Right forelimb (tissue), 1 donor: ENCODE measurements around the gene SEC16A.

ENCODE experiments used
- DNase-seq: peaks from one replicate; pipeline ENCODE4 v3.0.0-alpha.2; 2018

The SEC16A gene

DNA sequence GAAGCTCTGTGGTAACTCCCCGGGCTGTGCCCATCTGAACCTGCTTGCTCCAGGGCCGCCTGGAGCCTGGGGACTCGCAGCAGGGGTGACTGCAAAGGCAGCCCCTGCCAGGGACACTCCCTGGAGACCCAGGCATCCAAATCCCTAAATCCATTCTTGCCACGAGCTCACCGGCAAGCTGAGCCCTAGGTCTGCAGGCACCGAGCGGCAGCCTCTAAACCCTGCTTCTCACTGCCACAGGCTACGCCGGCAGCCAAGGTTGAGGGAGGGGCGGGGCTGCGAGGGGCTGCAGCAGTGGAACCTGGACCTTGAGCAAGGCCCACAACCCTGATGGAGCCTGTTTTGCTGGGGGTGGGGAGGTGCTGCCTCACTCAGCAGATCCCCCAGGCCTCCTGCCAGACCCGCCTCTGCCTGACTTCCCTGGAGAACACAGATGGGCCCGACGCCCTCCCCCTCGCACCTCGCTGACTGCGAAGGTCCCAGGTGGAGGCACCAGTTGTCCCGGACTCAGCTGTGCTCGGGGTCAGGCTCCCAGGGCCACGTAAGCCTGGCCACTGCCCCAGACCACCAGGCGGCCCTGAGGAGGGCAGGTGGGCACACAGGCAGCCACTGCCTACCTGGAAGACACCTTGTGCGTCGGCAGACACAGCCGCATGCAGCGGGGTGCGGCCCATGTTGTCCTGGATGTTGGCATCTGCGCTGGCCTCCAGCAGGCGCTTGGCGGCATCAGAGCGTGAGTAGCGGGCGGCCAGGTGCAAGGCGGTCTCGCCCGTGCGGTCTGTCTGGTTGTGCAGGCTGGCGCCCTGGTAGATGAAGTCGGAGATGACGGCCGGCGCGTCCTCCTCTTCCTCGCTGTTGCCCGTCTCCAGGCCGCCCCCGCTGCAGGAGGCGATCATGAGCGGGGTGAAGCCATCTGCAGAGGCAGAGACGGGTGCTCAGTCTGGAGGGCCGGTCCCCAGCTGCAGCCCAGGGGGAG lies 17.4 kb upstream of the SEC16A start:
- no peak for DNase-seq

DNA sequence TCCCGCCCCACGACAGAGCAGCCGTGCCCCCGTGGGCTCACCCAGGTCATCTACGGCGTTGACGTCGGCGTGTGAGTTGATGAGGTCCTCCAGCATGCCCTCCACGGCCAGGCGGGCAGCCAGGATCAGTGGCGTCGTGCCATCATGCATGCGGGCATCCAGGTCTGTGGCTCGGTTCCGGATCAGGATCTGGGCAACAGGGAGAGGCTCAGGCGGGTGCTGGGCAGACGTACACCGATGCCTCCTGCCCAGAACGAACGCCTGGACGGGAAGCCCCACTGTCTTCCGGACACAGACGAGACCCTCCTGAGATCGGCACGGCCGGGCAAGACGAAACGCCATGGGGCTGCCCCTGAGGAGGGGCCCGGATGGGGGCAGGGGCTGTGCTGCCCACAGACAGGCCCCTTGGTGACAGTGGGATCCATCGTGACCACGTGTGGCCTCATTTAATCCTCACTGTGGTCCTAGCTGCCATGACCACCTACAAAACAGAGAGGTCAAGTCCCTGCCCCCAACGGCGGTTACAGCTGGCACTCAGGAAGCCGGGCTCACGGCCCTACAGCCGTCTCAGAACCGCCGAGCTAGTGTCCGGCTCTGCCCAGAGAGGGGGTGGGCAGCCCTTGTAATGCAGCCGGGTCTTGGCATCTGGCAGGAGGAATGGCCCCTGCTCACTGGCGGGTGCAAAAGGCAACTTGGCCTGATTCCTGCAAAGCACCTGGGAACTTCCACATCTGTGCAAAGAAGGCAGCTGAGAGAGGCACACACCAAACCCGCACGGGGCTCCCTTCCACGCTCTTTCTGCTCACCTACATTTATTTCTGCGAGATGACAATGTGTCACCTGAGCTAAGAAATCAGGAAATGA lies 16.5 kb upstream of the SEC16A start:
- no peak for DNase-seq

DNA sequence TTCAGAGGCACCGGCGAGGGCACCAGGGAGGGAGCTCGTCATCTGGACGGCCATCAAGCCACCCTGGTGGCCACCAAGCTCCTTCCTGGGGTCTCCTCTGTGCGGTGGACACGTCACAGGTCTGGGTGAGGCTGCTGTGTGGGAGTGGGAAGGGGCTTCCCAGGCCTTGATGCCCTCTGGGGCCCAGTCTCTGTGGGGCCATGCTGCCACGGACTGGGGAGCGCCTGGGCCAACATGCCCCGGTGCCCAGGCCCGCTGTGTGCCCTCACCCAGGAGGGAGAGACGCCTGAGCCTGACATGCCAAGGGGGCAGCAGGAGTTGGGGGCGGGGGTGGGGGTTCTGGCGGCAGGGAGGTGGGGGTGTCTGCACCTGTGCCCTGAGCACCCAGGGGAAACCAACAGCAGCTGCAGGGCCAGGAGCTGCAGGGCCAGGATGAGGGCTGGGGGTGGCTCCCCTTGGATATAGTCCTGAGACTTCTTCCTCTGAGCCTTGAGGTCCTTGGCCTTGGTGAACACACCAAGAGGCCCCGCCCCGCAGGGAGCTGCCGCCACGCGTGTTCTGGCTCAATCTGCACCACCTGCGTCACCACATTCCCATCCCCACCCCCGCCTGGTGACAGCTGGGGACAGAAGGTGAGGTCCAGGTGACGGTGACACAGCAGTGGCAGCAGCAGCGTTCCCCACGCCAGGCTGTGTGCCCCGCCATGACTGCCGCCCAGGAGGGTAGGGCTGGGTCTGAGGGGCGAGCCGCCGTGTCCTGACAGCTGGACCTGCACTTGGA lies 15.3 kb upstream of the SEC16A start:
- no peak for DNase-seq

DNA sequence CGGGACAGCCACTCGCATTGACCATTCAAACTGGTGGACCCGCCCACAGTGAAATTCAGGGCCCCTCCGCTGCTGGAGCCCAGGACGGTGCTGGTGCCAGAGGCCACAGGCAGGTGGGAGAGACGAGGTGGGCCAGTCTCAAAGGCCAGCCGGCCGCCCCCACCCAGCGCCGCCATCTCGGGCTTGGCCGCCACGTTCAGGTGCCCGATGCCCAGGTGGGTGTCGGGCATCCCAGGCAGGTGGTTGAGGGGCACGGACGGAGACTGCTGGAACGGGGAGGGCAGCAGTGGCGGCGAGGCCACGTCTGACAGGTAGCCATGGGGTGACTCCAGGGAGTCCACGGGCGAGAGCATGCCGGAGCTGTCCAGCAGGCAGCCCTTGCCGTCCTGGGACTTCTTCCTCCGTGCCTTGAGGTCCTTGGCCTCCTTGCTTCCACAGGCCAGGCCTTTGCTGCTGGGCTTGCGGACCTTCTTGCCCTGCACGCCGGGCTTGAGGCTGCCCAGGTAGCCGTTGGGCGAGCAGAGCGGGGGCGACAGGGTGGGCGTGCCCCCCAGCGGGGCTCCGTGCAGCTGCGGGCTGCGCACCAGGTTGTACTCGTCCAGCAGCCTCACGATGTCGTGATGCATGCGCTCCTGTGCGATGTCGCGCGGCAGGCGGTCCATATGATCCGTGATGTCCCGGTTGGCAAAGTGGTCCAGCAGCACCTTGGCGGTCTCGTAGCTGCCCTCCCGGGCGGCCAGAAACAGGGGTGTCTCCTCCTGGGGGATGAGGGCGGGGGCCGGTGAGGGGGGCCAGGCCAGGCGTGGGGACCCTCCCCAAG lies 14.2 kb upstream of the SEC16A start:
- no peak for DNase-seq

DNA sequence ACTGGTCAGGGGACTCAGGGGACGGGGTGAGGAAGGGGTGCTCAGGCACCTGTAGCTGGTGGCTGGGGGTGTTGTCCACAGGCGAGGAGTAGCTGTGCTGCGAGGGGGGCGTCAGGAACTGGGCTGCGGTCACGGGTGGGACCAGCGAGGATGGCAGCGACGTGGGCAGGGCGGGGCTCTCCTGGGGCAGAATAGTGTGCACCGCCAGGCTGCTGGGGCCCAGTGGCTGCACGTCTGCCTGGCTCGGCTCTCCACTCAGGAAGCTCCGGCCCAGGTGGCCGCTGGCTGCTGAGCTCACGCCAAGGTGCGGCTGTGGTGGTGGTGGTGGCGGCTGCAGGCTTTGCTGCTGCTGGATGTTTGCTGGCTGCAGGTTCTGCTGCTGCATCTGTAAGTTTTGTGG lies 13.3 kb upstream of the SEC16A start:
- no peak for DNase-seq

DNA sequence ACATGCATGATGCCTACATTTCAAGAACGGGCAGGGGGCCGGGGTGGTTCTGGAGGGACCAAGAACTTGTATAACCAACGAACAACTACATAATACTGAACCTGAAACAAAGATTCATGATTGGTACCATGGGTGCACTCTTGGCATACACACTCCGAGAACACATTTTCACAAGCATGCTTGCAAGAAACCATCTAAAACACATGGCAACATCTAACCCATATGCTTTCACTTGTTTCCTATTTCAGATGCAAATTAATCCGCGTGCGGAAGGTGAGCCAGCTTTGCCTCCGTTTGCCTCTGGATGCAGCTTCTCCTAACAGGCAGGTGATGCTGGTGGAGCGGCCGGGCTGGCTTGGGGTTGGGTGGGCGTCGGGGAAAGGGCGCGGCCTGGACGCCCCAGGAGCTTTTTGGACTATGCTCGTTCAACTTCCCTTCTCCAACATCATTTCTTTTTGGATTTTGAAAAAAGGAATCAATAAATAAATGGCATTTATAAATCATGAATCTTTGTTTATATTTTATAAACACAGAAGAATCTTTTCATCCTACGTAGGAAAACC lies 12.5 kb upstream of the SEC16A start:
- no peak for DNase-seq

DNA sequence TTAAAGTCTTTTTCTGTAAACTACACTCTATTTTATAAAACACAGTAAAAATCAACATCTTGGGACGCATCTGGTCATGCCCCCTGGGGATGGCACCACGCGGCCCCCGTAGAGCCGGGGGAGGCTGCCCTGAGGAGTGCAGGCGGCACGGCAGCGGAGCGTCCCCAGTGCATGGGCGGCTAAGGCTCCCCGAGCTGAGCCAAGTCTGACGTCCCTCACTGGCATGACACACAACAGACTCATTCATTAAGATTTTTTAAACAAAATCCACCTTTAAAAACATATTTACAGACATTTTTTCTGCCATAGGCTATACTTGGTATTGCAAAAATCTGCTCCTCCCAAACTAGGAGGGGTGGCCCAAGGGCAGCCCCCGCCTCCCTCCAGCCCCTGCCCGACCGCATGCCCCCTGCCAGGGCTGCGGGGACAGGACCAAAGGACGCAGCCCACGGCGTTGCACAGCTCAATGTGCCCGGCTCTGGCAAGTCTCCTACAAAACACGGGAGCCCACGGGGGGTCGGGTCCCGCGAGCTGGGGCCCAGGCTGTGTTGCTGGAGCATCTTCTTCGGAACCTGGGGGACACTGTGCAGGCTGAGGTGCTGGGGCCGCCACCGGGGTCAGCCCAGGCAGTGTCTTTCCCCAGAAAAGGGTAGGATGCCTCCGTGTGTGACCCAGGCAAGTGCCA lies 11.8 kb upstream of the SEC16A start:
- DNase-seq: no peak

DNA sequence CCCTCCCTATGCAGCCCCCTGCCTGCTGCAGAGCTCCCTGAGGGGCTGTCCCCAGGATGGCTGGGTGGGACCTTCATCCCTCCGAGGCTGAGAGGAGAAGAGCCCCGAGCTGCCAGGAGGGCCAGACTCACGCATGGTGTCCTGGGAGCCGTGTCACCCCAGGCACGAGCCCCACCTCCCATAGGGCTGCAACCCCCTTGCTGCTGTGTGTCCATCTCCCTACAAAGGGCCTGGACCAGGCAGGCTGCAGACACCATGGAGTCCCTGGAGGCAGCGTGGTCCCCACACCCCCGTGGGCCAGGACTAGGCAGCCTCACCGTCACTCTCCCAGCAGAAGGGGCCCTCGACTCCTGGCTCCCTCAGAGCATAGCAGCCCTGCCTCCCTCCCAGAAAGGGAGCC lies 11.2 kb upstream of the SEC16A start:
- no peak for DNase-seq

DNA sequence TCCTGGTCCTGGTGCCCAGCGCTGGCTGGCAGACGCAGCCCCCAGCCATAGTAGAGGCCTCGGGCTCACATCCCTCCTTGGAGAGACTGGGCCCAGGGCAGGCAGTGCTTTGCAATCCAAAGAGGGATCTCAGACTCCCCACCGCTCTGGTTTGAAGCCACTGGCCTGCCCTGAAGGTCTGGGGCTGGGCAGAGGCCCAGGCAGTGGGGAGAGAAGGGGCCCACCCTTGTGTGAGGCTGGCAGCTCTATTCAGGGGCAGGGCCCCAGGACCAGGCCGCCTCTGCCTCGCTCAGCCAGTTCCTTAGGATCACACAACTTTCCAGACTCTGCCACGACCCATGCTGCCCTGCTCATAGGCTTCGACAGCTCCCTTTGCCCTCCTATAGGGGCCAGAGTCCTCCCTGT lies 10.7 kb upstream of the SEC16A start:
- DNase-seq: no peak

DNA sequence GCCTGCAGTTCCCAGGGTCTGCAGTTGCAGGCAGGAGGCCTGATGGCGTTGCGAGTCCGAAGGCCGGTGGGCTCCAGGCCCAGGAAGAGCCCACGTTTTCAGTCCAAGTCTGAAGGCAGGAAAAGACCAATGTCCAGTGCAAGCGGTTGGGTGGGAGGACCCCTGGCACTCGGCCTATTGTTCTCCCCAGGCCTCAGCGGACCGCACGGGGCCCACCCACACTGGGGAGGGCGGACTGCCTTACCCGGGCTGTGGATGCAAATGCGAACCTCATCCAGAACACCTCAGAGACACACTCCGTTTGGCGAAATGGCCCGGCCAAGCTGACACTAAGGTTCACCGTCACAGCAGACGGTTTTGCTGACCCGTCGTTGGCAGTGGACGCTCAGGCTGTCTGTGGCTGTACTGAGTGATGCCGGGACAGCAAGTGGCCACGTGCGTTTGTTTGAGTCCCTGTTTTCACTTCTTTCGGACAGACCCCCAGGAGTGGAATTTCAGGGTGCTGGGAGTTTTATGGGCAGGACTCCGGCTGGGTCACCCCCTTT lies 10.2 kb upstream of the SEC16A start:
- DNase-seq: no peak

DNA sequence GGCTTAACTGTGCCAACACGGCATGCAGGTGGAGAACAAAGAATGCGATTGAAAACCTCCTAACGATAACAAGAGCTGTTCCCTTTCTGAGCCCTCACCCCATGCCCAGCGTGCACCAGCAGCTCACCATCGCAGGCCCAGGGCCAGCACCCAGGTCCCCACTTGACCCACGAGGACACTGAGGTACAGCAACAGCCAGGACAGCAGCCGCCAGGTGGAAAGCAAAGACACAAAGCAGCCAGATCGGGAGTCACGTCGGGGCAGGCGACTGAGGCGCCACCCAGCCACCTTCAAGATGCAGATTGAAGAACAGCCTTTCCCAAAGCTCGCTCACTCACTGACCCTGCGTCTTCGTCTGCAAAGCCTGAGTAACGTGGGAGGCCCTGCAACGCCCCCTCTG lies 6.9 kb upstream of the SEC16A start:
- no peak for DNase-seq

DNA sequence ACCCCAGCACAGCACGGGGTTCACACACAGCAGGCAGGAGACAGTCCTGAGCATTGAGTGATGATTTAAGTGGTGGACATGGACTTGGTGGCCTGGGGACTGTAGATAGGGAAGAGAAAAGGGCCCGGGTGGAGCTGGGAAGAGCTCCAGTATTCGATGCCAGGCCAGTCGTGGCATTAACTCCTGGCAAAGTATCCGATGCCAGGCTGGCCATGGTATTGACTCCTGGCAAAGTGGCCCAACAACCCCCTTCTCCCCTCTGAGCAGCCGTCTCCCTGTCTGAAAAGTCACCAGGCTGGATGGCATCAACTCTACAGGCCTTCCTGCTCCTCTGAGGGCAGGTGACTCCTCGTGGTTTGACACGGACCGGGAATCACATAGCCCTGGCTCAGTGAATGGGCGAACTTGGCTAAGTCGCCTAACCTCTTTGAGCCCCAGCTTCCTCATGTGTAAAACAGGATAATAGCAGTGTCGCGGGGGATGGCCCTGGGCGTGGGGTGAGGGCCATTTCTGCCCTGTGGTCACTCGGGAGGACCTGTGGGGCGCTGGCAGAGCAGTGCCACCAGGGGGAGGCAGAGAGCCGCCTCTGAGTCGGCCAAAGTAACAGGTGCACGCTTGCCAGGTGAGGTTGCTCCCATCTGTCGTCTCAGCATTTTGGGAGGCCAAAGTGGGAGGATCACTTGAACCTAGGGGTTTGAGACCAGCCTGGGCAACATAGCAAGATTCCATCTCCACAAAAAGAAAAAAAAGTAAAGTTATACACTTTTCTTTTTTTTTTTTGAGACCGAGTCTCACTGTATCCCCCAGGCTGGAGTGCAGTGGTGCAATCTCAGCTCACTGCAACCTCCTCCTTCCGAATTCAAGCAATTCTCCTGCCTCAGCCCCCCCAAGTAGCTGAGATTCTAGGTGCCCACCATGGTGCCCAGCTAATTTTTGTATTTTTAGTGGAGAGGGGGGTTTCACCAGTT lies 5.7 kb upstream of the SEC16A start:
- peak; percentile 85 for DNase-seq

DNA sequence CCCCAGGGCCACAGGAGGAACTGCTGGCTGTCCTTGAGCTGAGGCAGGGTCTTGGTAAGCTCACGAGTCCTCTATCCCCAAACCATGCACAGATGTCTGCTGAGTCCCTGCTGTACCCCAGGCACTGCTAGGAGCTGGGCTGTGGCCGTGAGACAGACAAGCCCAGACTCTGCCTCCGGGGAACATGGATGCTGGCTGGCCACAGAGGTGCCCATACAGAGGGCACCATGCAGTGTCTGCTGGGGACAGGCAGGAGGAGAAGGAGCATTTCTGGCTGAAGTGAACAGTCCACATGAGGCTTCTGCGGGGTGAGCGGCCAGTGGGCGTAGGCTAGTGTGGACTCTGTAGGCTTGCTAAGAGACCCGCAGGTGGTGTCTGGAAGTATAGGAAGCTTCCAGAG lies 4.8 kb upstream of the SEC16A start:
- DNase-seq: no peak

DNA sequence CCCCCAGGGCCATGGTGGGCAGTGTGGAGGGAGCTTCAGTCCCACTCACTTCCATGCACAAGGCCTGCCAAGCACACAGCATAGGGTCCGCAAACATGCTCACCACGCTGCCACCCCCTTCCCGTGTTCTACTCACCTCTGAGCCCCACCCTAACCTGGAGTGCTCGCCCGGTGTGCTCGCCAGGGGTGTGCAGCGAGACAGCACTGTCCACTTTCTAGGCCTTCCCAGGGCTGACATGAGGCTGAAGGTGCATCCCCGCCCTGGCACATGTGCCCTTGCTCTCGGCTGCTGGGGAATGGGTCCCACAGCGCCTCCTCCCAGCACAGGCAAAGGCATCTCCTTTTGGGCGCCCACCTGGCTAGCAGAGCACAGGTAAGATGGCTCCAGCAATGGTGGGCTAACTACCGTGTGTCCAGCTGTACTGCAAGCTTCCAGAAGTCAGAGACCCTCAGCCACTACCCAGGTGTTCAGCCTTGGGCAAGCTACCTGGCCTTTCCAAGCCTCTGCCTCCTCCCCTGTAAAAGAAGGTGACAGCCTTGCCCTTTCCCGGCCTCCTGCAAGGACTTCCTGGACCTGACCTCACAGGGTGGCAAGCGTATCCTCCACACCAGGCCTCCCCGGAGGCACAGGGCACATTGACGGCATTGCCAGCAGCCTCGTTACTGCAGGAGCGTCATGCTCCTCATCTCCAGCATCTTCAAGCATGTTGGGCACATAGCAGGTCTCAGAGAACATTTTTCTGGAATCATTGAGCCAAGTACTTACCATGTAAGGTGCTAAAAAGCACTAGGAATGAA lies 4.2 kb upstream of the SEC16A start:
- DNase-seq: no peak

DNA sequence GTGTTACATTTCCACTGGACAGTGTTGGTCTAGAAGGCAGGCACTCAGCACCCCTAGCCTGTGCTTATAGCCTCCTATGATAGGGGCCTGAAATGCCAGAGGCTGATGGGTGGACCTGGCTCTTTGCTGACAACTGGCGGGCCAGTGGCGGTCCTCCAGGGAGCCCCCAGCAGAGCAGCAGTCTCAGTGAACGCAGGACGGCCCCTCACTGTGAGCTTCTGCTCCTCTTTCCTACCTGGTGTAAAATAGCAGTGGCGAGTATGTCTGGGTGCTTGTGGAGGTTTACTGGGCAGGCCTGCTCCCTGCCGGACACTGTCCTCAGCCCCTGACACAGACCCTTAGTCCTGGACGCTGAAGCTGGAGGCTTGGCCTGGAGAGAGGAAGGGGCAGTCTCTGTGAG lies 3.3 kb upstream of the SEC16A start:
- DNase-seq: no peak

DNA sequence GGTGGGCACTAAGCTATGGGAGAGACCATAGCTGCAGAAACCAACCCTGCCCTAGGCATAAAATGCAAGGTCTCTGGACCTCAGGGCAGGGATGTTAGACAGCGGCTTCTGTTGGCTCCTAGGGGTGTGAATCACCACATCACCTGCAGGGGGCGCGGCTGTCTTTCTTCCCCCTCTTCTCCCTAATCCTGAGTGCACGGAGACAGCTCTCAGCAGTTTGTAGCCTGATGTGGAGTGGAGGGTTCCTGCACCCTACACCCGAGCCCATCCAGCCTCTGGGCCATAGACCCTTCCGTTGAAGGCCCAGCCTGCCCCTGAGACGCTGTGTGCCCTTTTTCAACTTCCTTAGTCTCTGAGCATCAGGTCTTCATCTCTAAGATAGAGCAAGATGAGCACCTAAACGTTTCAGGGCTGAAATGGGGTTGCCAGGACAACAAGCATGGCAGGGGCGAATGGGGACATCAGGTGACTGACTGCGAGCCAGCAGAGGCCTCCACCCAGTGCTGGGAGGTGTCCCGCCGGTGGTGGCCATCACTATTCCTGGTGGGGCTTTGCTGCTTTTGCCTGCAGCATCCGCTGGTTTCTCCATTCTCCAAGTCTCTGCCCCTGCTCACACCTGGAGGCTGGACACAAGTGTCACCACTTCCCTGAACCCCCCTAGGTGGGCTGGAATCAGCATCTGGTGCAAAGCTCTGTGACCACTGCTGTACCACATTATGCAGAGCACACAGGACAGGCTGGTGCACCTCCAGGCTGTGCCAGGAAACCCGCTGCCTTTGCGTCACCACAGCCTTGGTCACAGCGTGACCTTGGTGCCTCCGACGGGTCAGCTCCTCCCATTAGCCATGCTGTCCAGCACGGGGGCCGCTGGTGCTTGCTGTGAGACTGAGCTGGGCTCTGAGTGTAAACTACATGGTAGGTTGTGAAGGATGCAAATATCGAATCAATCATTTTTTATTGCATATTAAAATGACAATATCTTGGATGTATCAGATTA lies 2.5 kb upstream of the SEC16A start:
- DNase-seq: peak; percentile 90
